ENCODE data around the gene TMPO.
"Not testable (repeated sequence)": the region's sequence is repeated elsewhere in the genome, so short reads cannot be mapped to it uniquely, and the experiment has no call there.

DNA sequence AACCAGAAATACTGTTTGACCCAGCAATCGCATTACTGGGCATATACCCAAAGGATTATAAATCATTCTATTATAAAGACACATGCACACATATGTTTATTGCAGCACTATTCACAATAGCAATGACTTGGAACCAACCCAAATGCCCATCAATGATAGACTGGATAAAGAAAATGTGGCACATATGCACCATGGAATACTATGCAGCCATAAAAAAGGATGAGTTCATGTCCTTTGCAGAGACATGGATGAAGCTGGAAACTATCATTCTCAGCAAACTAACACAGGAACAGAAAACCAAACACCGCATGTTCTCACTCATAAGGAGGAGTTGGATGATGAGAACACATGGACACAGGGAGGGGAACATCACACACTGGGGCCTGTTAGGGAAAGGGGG, 61.4 kb downstream of the TMPO start:
- TF ChIP-seq EZH2 (IDR thresholded peaks at IDR 0.05); POLR2AphosphoS5 (IDR thresholded peaks at IDR 0.05; ENCODE audit: borderline replicate concordance, low read depth, low read length); FOXP2 (optimal IDR thresholded peaks at IDR 0.05; ENCODE audit: control extremely low read depth, extremely low read length, insufficient read depth): not testable (repeated sequence)
